GM18520 (cell line): Measurements from ENCODE around the gene SRC.

Experiments used
- ATAC-seq: cut with Tn5 transposase; IDR thresholded peaks from one replicate; pipeline ENCODE4 v1.9.1; 2021; ENCODE audit not compliant: unreplicated experiment

SRC gene

GRCh38 chr20:37349517-37350491, 3.9 kb downstream of the SRC start:
- no peak for ATAC-seq

- ATAC-seq, result no peak
These were observed 5.0 kb downstream of the SRC start for GRCh38 chr20:37350649-37351574.

- ATAC-seq, result no peak
These were observed 6.0 kb downstream of the SRC start for GRCh38 chr20:37351689-37352607.

- ATAC-seq, result no peak
These were observed 6.7 kb downstream of the SRC start for GRCh38 chr20:37352608-37352980.

GRCh38 chr20:37353285-37353849, 7.4 kb downstream of the SRC start:
- no peak for ATAC-seq

DNA sequence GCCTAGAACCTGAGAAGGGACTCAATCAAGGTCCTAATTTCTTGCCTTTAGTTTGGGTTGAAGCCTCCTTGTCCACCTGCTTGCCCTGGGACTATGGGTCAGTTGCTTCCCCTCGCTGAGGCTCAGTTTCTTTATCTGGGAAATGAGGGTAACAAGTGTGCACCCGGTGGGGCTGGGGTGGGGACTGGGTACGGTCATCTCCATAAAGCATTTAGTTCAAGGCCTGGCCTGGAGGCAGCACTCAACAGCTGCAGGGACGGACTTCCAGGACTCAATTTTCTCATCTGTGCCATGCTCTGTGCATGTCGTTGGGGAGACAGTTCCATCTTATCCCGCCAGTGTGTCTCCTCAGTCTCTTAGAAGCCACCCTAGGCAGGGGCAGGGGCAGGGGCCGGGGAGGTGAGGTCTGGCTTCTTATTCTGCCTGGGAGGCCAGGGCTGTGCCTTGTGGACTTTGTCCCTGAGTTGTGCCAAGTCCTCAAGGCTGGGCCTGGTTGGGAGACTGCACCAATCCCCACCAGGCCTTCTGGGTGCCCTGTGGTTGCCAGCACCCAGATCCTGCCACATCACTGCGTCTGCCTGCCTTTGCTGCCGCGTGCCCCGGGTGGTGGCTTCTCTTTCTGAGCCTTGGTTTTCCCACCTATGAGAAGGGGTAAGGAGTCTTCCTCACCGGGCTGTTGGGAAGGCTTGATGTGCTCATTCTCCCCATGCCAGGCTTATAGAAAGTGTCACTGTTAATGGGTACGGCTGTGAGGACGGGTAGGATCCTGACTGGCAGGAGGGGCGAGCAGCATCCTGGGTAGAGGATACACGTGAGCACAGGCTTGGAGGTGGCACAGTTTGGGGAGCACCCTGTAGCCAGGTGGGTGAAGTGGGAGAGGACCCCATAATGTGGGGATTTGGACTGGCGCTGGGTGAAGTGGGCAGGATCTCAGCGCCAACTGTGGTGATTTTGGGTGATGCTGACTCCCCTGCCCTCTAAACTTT, 8.6 kb downstream of the SRC start:
- no peak for ATAC-seq

DNA sequence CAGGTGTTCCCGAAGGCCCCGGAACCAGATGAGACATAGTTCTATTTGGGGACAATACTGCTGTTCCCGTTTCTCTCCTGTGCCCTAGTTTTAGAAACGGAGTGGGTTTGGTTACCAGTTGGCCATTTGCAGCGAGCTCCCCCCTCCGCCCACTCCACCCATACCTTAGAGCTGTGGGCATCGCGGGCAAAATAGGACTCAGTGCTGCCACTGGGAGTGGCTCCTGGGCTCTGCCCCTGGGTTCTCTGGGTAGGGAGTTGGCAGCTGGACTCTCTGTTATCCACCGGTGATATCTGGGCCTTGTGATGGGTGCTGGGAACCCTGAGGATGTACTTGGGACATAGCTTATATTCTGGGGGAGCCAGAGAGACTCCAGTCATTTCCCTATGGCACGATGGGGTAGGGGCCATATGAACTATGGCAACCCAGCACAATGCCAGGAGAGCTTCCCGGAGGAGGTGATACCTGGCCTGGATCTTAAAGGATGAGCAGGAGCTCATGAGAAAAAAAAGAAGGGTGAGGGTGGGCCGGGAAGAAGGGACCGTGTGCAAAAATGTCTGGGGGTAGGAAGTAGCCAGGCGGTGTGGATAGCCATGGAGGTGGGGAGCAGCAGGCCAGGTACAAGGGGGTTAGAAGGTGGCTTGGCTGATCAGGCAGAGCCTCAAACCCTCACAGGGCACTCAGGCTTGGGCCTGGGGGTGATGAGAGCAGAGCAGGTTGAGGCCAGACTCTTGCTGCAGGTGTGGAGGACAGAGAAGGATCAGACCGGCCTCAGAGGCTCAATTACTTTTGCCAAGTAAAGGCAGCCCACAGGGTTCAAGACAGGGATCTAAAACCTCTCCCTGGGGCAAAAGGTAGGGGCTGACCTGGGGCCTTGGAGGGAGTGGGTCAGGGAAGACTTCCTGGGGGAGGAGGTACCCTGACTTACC, 9.6 kb downstream of the SRC start:
- ATAC-seq, result no peak

- no peak for ATAC-seq
These were observed 10.4 kb downstream of the SRC start for GRCh38 chr20:37356387-37356786.

DNA sequence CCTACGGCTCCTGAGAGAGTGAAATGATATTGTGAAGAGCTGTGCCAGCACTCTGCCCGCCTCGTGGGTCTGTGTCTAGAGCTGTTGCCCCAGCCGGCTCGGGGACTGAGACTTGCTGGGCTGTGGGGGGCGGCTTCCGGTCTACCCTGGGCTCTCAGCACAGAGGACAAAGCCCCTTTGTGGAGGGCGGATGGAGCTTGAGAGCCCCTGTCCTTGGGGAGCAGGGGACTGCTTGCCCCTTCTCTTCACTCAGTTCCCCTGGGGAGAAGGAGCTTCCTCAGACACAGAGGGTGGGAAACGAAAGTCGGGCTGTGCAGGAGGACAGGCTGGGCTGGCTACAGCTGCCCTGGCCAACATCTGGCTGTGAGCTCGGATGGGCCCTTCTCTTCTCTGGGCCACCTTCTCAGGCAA, 11.0 kb downstream of the SRC start:
- ATAC-seq, result no peak

DNA sequence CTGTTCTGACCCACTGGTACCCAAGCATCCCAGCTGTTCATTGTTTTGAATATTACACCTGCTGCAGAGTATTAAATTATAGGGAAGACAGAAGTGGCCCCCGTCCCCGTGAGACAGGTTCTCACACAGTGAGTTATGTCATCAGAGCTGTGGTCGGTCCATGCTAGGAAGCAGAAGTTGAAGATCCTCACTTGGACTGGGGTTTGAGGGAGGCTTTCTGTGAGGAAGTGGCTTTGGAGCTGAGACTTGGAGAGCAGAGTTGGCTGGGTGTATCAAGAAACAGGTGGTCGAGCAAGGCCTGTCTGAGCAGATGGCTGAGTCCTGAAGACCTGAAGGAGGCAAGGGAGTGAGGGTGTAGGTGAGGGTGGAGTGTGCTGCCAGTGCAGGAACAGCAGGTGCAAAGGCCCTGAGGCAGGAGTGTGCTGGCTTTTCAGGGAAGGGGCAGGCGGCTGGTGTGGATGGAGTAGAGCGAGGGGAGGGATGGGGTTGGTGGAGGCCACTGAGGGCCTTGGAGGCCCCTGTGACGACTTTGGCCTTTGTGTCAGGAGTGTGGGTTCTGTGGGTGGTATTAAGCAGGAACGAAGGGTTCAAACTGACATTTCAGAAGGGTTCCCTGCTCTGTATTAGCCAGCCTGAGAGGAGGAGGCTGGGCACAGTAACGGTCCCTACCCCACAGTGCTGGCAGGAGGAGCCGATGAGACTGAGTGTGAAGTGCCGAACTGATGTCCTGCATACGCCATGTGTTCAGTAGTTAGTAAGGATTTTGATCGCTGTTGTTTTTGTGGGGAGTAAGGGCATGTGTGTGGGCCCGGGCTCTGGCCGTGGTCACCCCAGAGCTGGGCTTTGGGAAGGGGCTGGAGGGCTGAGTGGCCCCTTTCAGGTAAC, 11.8 kb downstream of the SRC start:
- ATAC-seq, result no peak

DNA sequence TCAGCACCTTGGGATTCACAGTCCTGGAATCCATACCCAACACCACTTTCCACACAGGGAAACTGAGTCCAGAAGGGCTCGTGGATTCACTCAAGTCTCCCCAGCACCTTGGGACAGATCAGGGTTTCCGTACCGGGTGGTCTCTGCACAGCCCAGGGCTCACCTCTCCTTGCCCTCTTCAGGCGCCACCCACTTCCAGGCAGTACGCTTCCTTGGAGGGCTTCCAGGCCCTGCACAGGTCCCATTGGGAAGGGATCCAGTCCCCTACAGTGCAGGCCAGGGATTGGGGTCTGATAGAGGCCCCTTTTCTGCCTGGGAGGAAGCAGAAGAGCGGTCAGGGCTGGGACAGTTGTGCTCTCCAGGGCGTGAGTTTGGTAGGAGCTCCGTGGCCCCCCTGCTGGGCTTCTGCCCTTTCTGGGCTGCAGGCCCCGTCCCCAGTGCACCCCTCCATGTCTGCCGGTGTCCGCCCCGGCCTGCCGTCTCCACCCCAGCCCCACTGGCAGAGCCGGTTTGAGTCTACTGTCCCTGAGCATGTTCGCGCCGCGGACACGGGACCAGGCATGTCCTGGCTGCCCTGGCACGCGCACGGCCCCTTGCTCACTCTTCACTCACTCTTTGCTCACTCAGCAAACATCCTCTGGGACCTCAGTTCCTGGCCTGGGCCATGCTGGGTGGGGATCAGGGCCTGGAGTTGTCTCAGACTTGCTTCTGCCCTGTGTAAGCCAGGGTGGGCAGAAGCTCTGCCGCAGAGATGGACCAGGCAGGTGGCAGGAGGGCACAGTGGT, 12.6 kb downstream of the SRC start:
- ATAC-seq, result no peak

DNA sequence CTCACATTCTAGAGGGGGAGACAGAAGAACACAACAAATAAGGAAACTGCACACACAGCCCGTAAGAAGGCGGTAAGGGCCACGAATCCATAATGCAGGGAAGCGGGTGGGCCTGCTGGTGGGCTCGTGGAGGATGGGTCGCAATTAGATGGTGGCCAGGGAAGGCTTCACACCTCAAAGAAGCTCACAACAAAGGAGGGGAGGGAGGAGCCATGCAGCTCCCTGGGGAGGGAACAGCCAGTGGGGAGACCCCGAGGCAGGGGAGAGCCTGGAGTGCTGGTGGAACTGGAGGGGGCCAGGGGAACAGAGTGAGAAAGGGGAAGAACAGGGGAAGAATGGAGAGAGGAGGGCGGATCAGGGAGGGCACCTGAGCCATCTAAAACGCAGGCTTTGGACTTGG, 13.4 kb downstream of the SRC start:
- no peak for ATAC-seq

GRCh38 chr20:37359836-37360235, 13.9 kb downstream of the SRC start:
- ATAC-seq, result no peak

DNA sequence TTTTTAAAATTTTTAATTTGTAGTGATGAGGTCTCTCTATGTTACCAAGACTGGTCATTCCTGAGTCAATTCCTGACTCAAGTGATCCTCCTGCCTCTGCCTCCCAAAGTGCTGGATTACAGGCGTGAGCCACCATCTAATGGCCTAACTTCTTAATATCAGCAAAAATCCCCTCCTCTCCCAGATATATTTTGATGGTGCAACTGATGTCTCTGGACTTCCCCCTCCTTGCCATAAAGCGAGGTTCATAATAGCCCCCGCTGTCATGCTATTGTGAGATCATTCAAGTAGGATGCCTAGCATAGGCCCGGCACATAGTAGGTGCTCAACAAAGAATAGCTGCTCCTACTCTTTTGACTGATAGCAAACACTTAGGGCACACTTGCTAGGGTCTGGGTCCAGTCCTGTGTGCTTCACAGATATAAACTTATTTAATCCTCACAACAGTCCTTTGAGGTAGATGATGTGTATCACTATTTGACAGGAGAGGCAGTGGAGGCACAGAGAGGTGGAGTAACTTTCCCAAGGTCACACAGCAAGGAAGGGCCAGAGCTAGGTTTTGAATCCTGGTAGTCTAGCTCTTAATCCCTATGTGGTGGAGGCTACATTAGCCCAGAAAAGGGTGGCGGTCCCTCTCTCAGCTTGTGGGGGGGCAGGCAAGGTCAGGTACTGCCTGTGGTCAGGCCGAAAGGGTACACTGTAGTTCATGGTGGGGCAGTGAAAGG, 14.6 kb downstream of the SRC start:
- ATAC-seq, result no peak

GRCh38 chr20:37361336-37361735, 15.4 kb downstream of the SRC start:
- no peak for ATAC-seq
